IMR-90 (cell line): ENCODE results near the gene TMEM60. TPM values are rescaled to one million over a fixed set of nuclear protein-coding genes. Genes with fewer than 3 reads are reported as not detected.

Source experiments
- ATAC-seq: fragments of 200-7000 bp; cut with Tn5 transposase; 2 replicates; pipeline ENCODE4 v1.9.1; 2020; ENCODE audit warnings: low read depth, mild to moderate bottlenecking, moderate library complexity
- BruUV-seq: library from RNA; stranded (reverse); fragments of 400-500 nt; replicated peaks from 2 replicates; lab custom pipeline; 2021; lab: Mats Ljungman, UMichigan
- CTCF ChIA-PET: fragments of 300-600 bp; formaldehyde crosslinking; extraction: SDS; loops from one replicate; lab custom pipeline; 2021; ENCODE audit warnings: antibody characterized with exemption; lab: Yijun Ruan, JAX
- POLR2A ChIA-PET: fragments of 300-600 bp; sonication (Branson Sonifier 250); formaldehyde crosslinking; loops from one replicate; lab custom pipeline; 2022; ENCODE audit warnings: antibody characterized with exemption; ENCODE audit not compliant: unreplicated experiment; lab: Charles Lee
- DNase-seq: peaks from one replicate; pipeline ENCODE4 v3.0.0; 2013
- H2AFZ ChIP-seq: replicated peaks from 2 replicates; pipeline ENCODE3; 2013; ENCODE audit warnings: low read length, mild to moderate bottlenecking; ENCODE audit not compliant: poor library complexity
- H2AK5ac ChIP-seq: 2 replicates; pipeline ENCODE4 v1.6.1; 2013; ENCODE audit warnings: low read depth, low read length, inconsistent platforms
- H2AK9ac ChIP-seq: replicated peaks from 2 replicates; pipeline ENCODE3; 2013; ENCODE audit warnings: mild to moderate bottlenecking, low read depth, low read length, moderate library complexity; ENCODE audit not compliant: poor library complexity
- H2BK120ac ChIP-seq: 2 replicates; pipeline ENCODE4 v1.6.1; 2013; ENCODE audit warnings: low read depth, low read length, inconsistent platforms
- H2BK15ac ChIP-seq: 3 replicates; pipeline ENCODE4 v1.6.1; 2013; ENCODE audit warnings: low read depth, low read length, inconsistent platforms
- H2BK20ac ChIP-seq: 2 replicates; pipeline ENCODE4 v1.6.1; 2013; ENCODE audit warnings: low read depth, mild to moderate bottlenecking, inconsistent platforms, low read length, moderate library complexity
- H2BK5ac ChIP-seq: 2 replicates; pipeline ENCODE4 v1.6.1; 2013; ENCODE audit warnings: mild to moderate bottlenecking, low read depth, low read length, inconsistent platforms; ENCODE audit not compliant: poor library complexity, severe bottlenecking
- H3K14ac ChIP-seq: replicated peaks from 2 replicates; pipeline ENCODE4 v1.6.1; 2013; ENCODE audit warnings: low read depth, low read length, inconsistent platforms
- H3K18ac ChIP-seq: 2 replicates; pipeline ENCODE4 v1.6.1; 2013; ENCODE audit warnings: low read depth, low read length, control low read depth
- H3K23ac ChIP-seq: 2 replicates; pipeline ENCODE4 v1.6.1; 2013; ENCODE audit warnings: low read depth, low read length, inconsistent platforms
- H3K27ac ChIP-seq: 2 replicates; pipeline ENCODE4 v1.5.1; 2013; ENCODE audit warnings: mild to moderate bottlenecking, control low read depth, low read length; ENCODE audit not compliant: insufficient read depth
- H3K27me3 ChIP-seq: 2 replicates; pipeline ENCODE4 v1.6.1; 2013; ENCODE audit warnings: low read length; ENCODE audit not compliant: control insufficient read depth, insufficient read depth
- H3K36me3 ChIP-seq: 2 replicates; pipeline ENCODE4 v1.6.1; 2013; ENCODE audit warnings: low read length, mixed read lengths; ENCODE audit not compliant: control insufficient read depth, insufficient read depth
- H3K4ac ChIP-seq: 2 replicates; pipeline ENCODE4 v1.6.1; 2013; ENCODE audit warnings: low read depth, low read length, inconsistent platforms
- H3K4me1 ChIP-seq: 2 replicates; pipeline ENCODE4 v1.6.1; 2013; ENCODE audit warnings: low read length, mixed read lengths; ENCODE audit not compliant: control insufficient read depth, insufficient read depth
- H3K4me2 ChIP-seq: 2 replicates; pipeline ENCODE4 v1.6.1; 2013; ENCODE audit warnings: low read depth, mild to moderate bottlenecking, control low read depth, low read length, moderate library complexity
- H3K4me3 ChIP-seq: 2 replicates; pipeline ENCODE4 v1.5.1; 2013; ENCODE audit warnings: low read depth, mild to moderate bottlenecking, control low read depth, low read length, moderate library complexity; ENCODE audit not compliant: insufficient read depth
- H3K56ac ChIP-seq: 2 replicates; pipeline ENCODE4 v1.6.1; 2013; ENCODE audit warnings: low read length, inconsistent platforms; ENCODE audit not compliant: insufficient read depth; ENCODE audit errors: extremely low read depth
- H3K79me1 ChIP-seq, 2 experiments: 2 replicates each; pipeline ENCODE4 v1.6.1; 2013; ENCODE audit warnings: low read length in 2 of 2, inconsistent platforms in 1 of 2, low read depth in 1 of 2
- H3K9ac ChIP-seq: 2 replicates; pipeline ENCODE4 v1.6.1; 2013; ENCODE audit warnings: low read depth, low read length, control low read depth
- H3K9me1 ChIP-seq: 2 replicates; pipeline ENCODE4 v1.6.1; 2013; ENCODE audit warnings: low read length, inconsistent platforms; ENCODE audit not compliant: insufficient read depth
- H3K9me3 ChIP-seq: 2 replicates; pipeline ENCODE4 v1.6.1; 2013; ENCODE audit warnings: low read length; ENCODE audit not compliant: control insufficient read depth, insufficient read depth
- H4K20me1 ChIP-seq: 2 replicates; pipeline ENCODE4 v1.6.1; 2013; ENCODE audit warnings: low read length, inconsistent platforms; ENCODE audit not compliant: insufficient read depth
- H4K5ac ChIP-seq: 2 replicates; pipeline ENCODE4 v1.6.1; 2013; ENCODE audit warnings: mild to moderate bottlenecking, low read depth, low read length, control low read depth
- H4K8ac ChIP-seq, 2 experiments: 2 replicates each; pipeline ENCODE4 v1.6.1; 2013; ENCODE audit warnings: low read depth in 2 of 2, low read length in 2 of 2, control low read depth in 1 of 2, inconsistent platforms in 1 of 2
- H4K91ac ChIP-seq: 2 replicates; pipeline ENCODE4 v1.6.1; 2013; ENCODE audit warnings: low read depth, low read length, inconsistent platforms; ENCODE audit not compliant: insufficient read depth
- BHLHE40 ChIP-seq: fragments of 150-350 bp; IDR thresholded peaks from 2 replicates; pipeline ENCODE4 v1.6.1; 2016; ENCODE audit warnings: mild to moderate bottlenecking, low read depth, low read length
- CEBPB ChIP-seq: IDR thresholded peaks from 2 replicates; pipeline ENCODE4 v1.6.1; 2012; ENCODE audit warnings: low read depth, low read length, improper control_type of control experiment
- CHD1 ChIP-seq: IDR thresholded peaks from 2 replicates; pipeline ENCODE4 v1.6.1; 2012; ENCODE audit warnings: low read depth, low read length, improper control_type of control experiment
- CTCF ChIP-seq: conservative IDR thresholded peaks from 2 replicates; pipeline ENCODE4 v1.5.1; 2012; ENCODE audit warnings: mild to moderate bottlenecking, low read depth, low read length, improper control_type of control experiment
- MAFK ChIP-seq: IDR thresholded peaks from 2 replicates; pipeline ENCODE4 v1.6.1; 2012; ENCODE audit warnings: low read depth, low read length, improper control_type of control experiment
- MAZ ChIP-seq: IDR thresholded peaks from 2 replicates; pipeline ENCODE4 v1.6.1; 2012; ENCODE audit warnings: low read depth, mild to moderate bottlenecking, low read length, improper control_type of control experiment, moderate library complexity, borderline replicate concordance
- MXI1 ChIP-seq: IDR thresholded peaks from 2 replicates; pipeline ENCODE4 v1.6.1; 2012; ENCODE audit warnings: low read depth, mild to moderate bottlenecking, low read length, moderate library complexity, borderline replicate concordance
- POLR2A ChIP-seq: IDR thresholded peaks from 2 replicates; pipeline ENCODE4 v1.6.1; 2012; ENCODE audit warnings: mild to moderate bottlenecking, low read depth, low read length
- RAD21 ChIP-seq: IDR thresholded peaks from 2 replicates; pipeline ENCODE4 v1.6.1; 2012; ENCODE audit warnings: low read length, improper control_type of control experiment
- RCOR1 ChIP-seq: IDR thresholded peaks from 2 replicates; pipeline ENCODE4 v1.6.1; 2012; ENCODE audit warnings: mild to moderate bottlenecking, low read length, improper control_type of control experiment; ENCODE audit not compliant: insufficient replicate concordance
- USF2 ChIP-seq: fragments of 150-350 bp; IDR thresholded peaks from 2 replicates; pipeline ENCODE4 v1.6.1; 2017; ENCODE audit warnings: mild to moderate bottlenecking, antibody characterized with exemption, low read length, low read depth
- WGBS, 2 experiments: methylation state at CpG; one replicate each; pipeline versions ENCODE4 v1.1.5 to v1.1.7; 2013; ENCODE audit warnings: missing lambda C conversion rate in 2 of 2; ENCODE audit not compliant: insufficient read length in 1 of 2; ENCODE audit errors: extremely low coverage in 2 of 2; 5-methylcytosine and 5-hydroxymethylcytosine counted together
- dilution Hi-C: fragments of 300-500 bp; cut with HindIII; formaldehyde crosslinking; loops from one replicate; pipeline ENCODE4 v1.14.3; 2018; ENCODE audit warnings: low sequenced_read_pairs; ENCODE audit not compliant: unreplicated experiment
- in situ Hi-C: fragments of 300-500 bp; cut with MboI; formaldehyde crosslinking; loops from 3 replicates; pipeline ENCODE4 v1.14.3; 2019; ENCODE audit warnings: low sequenced_read_pairs, inconsistent platforms, mixed read lengths
- intact Hi-C: fragments of 100-400 bp; cut with micrococcal nuclease; formaldehyde crosslinking; loops from 2 replicates; pipeline ENCODE4 v1.10.0; 2022
- polyA plus RNA-seq, 3 experiments: library from polyadenylated mRNA; depleted of rRNA; stranded (reverse); fragments of >200 nt; gene quantifications; 2 replicates each; pipeline ENCODE4 v1.2.3, GENCODE V29; 2012; ENCODE audit warnings: low replicate concordance in 1 of 3
- total RNA-seq: library from RNA; depleted of rRNA; stranded (reverse); fragments of >200 nt; gene quantifications from 2 replicates; pipeline ENCODE4 v1.2.3, GENCODE V29; 2012

TMEM60 gene
- total and polyA plus RNA-seq, 2 of the 4 experiments (the other 2 are of a cell fraction) = 9.9 to 17.2 TPM

GRCh38 chr7:77846317-77847092 lies 48.3 kb upstream of the TMEM60 start (continued):
- no peak for TF ChIP-seq CHD1
- TF ChIP-seq MAZ = no peak
- no peak for TF ChIP-seq CTCF

GRCh38 chr7:77843194-77843593 lies 45.0 kb upstream of the TMEM60 start:
- Histone ChIP-seq H3K27ac (no peak overlapping the region), H2AK9ac (no peak overlapping the region), H2BK20ac (no peak overlapping the region), H4K91ac (no peak overlapping the region), H2BK15ac (no peak overlapping the region), H2AFZ (no peak overlapping the region), H3K9me3 (no peaks in the 10 kb centered on the region), H3K4me3 (no peak overlapping the region), H3K23ac (no peak overlapping the region), H3K18ac (no peak overlapping the region), H3K4ac (no peak overlapping the region), H3K79me1 (peaks cover 7 to 17% of the 10 kb centered on the region in 2 experiments; a peak in 3 of 4 replicates), H3K14ac (no peak overlapping the region), H2AK5ac (no peak overlapping the region), H3K9ac (no peak overlapping the region), H4K5ac (no peak overlapping the region), H3K27me3 (no peaks in the 10 kb centered on the region), H3K4me2 (no peak overlapping the region), H2BK120ac (no peak overlapping the region), H3K4me1 (0 out of 2 replicates have a peak, but pooled peaks cover 3% of the 10 kb centered on the region), H3K9me1 (no peaks in the 10 kb centered on the region), H3K56ac (no peak overlapping the region), H4K8ac (no peak overlapping the region), H3K36me3 (no peaks in the 10 kb centered on the region), H4K20me1 (no peaks in the 10 kb centered on the region), H2BK5ac (no peak overlapping the region)
- dilution Hi-C loops (no loop called here), intact Hi-C loops (no loop called here), in situ Hi-C loops (no loop called here)
- no peak for DNase-seq
- no TSS peak for BruUV-seq
- no peak for ATAC-seq
- ChIA-PET CTCF (no interaction called here), POLR2A (no interaction called here)
- WGBS, 2 experiments = no CpG with 5 or more reads among the region's 2 CpGs
- TF ChIP-seq BHLHE40 (no peak), RCOR1 (no peak), POLR2A (no peak), MAZ (no peak), USF2 (no peak), MAFK (no peak), CHD1 (no peak), CTCF (no peak), MXI1 (no peak), RAD21 (no peak), CEBPB (no peak)
